ENCODE data around the gene RASAL3. TPM values are rescaled to one million over a fixed set of nuclear protein-coding genes. Genes with fewer than 3 reads are reported as not detected.
"Not testable (repeated sequence)": the region's sequence is repeated elsewhere in the genome, so short reads cannot be mapped to it uniquely, and the experiment has no call there.

RASAL3 gene
- polyA plus RNA-seq, 4 donors, result 1.3 to 8.1 (median 3.0) TPM

GRCh38 chr19:15476325-15476724, 12.0 kb upstream of the RASAL3 start:
- DNase-seq (no peak), FAIRE-seq (no peak)
- no peaks in the 10 kb centered on the region for H3K4me1 ChIP-seq (ENCODE audit: control insufficient read depth in 3 of 3, insufficient read depth in 2 of 3, low read depth in 1 of 3, low read length in 2 of 3)
- H3K36me3 ChIP-seq (ENCODE audit: control insufficient read depth in 3 of 3, insufficient read depth in 2 of 3, low read depth in 1 of 3, low read length in 3 of 3), result no peaks in the 10 kb centered on the region
- 59 to 64% (median 60%) methylated on average over 5 of the region's 5 CpGs for WGBS, 3 donors
- peaks cover 0 to 6% of the 10 kb centered on the region in 2 donors for H3K9me3 ChIP-seq (ENCODE audit: control insufficient read depth in 2 of 2, insufficient read depth in 1 of 2, low read depth in 1 of 2, low read length in 1 of 2)
- peaks cover 0 to 3% (median 0%) of the 10 kb centered on the region in 3 donors for H3K27me3 ChIP-seq (ENCODE audit: control insufficient read depth in 3 of 3, insufficient read depth in 3 of 3, low read length in 3 of 3)
- no peak overlapping the region for H3K4me3 ChIP-seq (ENCODE audit: low read depth in 1 of 3, low read length in 3 of 3)
- no peak overlapping the region for H3K27ac ChIP-seq (ENCODE audit: low read depth in 1 of 3, low read length in 2 of 3)

- no peak for DNase-seq
- Histone ChIP-seq H3K4me3 (ENCODE audit: low read depth in 1 of 3, low read length in 3 of 3) (no peak overlapping the region), H3K27me3 (ENCODE audit: control insufficient read depth in 3 of 3, insufficient read depth in 3 of 3, low read length in 3 of 3) (peaks cover 0 to 3% (median 1%) of the 10 kb centered on the region in 3 donors), H3K4me1 (ENCODE audit: control insufficient read depth in 3 of 3, insufficient read depth in 2 of 3, low read depth in 1 of 3, low read length in 2 of 3) (no peaks in the 10 kb centered on the region), H3K36me3 (ENCODE audit: control insufficient read depth in 3 of 3, insufficient read depth in 2 of 3, low read depth in 1 of 3, low read length in 3 of 3) (no peaks in the 10 kb centered on the region), H3K9me3 (ENCODE audit: control insufficient read depth in 2 of 2, insufficient read depth in 1 of 2, low read depth in 1 of 2, low read length in 1 of 2) (peaks cover 0 to 6% of the 10 kb centered on the region in 2 donors), H3K27ac (ENCODE audit: low read depth in 1 of 3, low read length in 2 of 3) (no peak overlapping the region)
- no peak for FAIRE-seq
- WGBS, 3 donors, result 93 to 97% (median 95%) methylated on average over 10 of the region's 10 CpGs
Observed at GRCh38 chr19:15475611-15476010, 11.3 kb upstream of the RASAL3 start.

GRCh38 chr19:15475169-15475568, 10.8 kb upstream of the RASAL3 start:
- WGBS, 3 donors, result 77 to 85% (median 78%) methylated on average over 4 of the region's 4 CpGs
- DNase-seq (no peak), FAIRE-seq (no peak)
- Histone ChIP-seq H3K4me3 (ENCODE audit: low read depth in 1 of 3, low read length in 3 of 3) (no peak overlapping the region), H3K4me1 (ENCODE audit: control insufficient read depth in 3 of 3, insufficient read depth in 2 of 3, low read depth in 1 of 3, low read length in 2 of 3) (no peaks in the 10 kb centered on the region), H3K27me3 (ENCODE audit: control insufficient read depth in 3 of 3, insufficient read depth in 3 of 3, low read length in 3 of 3) (peaks cover 0 to 4% (median 1%) of the 10 kb centered on the region in 3 donors), H3K9me3 (ENCODE audit: control insufficient read depth in 2 of 2, insufficient read depth in 1 of 2, low read depth in 1 of 2, low read length in 1 of 2) (peaks cover 0 to 6% of the 10 kb centered on the region in 2 donors), H3K27ac (ENCODE audit: low read depth in 1 of 3, low read length in 2 of 3) (no peak overlapping the region), H3K36me3 (ENCODE audit: control insufficient read depth in 3 of 3, insufficient read depth in 2 of 3, low read depth in 1 of 3, low read length in 3 of 3) (no peaks in the 10 kb centered on the region)

GRCh38 chr19:15473821-15474220, 9.5 kb upstream of the RASAL3 start:
- not testable (repeated sequence) for H3K36me3 ChIP-seq (ENCODE audit: control insufficient read depth in 3 of 3, insufficient read depth in 2 of 3, low read depth in 1 of 3, low read length in 3 of 3); DNase-seq; H3K4me1 ChIP-seq (ENCODE audit: control insufficient read depth in 3 of 3, insufficient read depth in 2 of 3, low read depth in 1 of 3, low read length in 2 of 3); FAIRE-seq; H3K9me3 ChIP-seq (ENCODE audit: control insufficient read depth in 2 of 2, insufficient read depth in 1 of 2, low read depth in 1 of 2, low read length in 1 of 2); H3K27ac ChIP-seq (ENCODE audit: low read depth in 1 of 3, low read length in 2 of 3); H3K4me3 ChIP-seq (ENCODE audit: low read depth in 1 of 3, low read length in 3 of 3)
- 66 to 69% (median 69%) methylated on average over 4 of the region's 4 CpGs for WGBS, 3 donors
- peaks cover 0 to 15% (median 6%) of the 10 kb centered on the region in 3 donors for H3K27me3 ChIP-seq (ENCODE audit: control insufficient read depth in 3 of 3, insufficient read depth in 3 of 3, low read length in 3 of 3)

GRCh38 chr19:15471639-15472101, 7.3 kb upstream of the RASAL3 start:
- FAIRE-seq (no peak), DNase-seq (no peak)
- Histone ChIP-seq H3K9me3 (ENCODE audit: control insufficient read depth in 2 of 2, insufficient read depth in 1 of 2, low read depth in 1 of 2, low read length in 1 of 2) (peaks cover 0 to 6% of the 10 kb centered on the region in 2 donors), H3K27me3 (ENCODE audit: control insufficient read depth in 3 of 3, insufficient read depth in 3 of 3, low read length in 3 of 3) (peaks cover 0 to 21% (median 9%) of the 10 kb centered on the region in 3 donors), H3K27ac (ENCODE audit: low read depth in 1 of 3, low read length in 2 of 3) (no peak overlapping the region), H3K4me1 (ENCODE audit: control insufficient read depth in 3 of 3, insufficient read depth in 2 of 3, low read depth in 1 of 3, low read length in 2 of 3) (no peaks in the 10 kb centered on the region), H3K36me3 (ENCODE audit: control insufficient read depth in 3 of 3, insufficient read depth in 2 of 3, low read depth in 1 of 3, low read length in 3 of 3) (no peaks in the 10 kb centered on the region), H3K4me3 (ENCODE audit: low read depth in 1 of 3, low read length in 3 of 3) (no peak overlapping the region)
- 59 to 75% (median 65%) methylated on average over 31 of the region's 31 CpGs for WGBS, 3 donors

GRCh38 chr19:15469513-15470297, 5.4 kb upstream of the RASAL3 start:
- DNase-seq, result no peak
- H3K9me3 ChIP-seq (ENCODE audit: control insufficient read depth in 2 of 2, insufficient read depth in 1 of 2, low read depth in 1 of 2, low read length in 1 of 2), result no peaks in the 10 kb centered on the region
- peaks cover 0 to 25% (median 9%) of the 10 kb centered on the region in 3 donors for H3K27me3 ChIP-seq (ENCODE audit: control insufficient read depth in 3 of 3, insufficient read depth in 3 of 3, low read length in 3 of 3)
- H3K4me1 ChIP-seq (ENCODE audit: control insufficient read depth in 3 of 3, insufficient read depth in 2 of 3, low read depth in 1 of 3, low read length in 2 of 3), result no peaks in the 10 kb centered on the region
- no peak for FAIRE-seq
- no peaks in the 10 kb centered on the region for H3K36me3 ChIP-seq (ENCODE audit: control insufficient read depth in 3 of 3, insufficient read depth in 2 of 3, low read depth in 1 of 3, low read length in 3 of 3)
- WGBS, 3 donors, result 3 to 11% (median 6%) methylated on average over 23 to 65 of the region's 65 CpGs
- peak overlapping the region in 1 of 3 donors; percentile 42 for H3K4me3 ChIP-seq (ENCODE audit: low read depth in 1 of 3, low read length in 3 of 3)
- H3K27ac ChIP-seq (ENCODE audit: low read depth in 1 of 3, low read length in 2 of 3), result no peak overlapping the region

GRCh38 chr19:15468675-15469512, 4.5 kb upstream of the RASAL3 start:
- no peak overlapping the region for H3K27ac ChIP-seq (ENCODE audit: low read depth in 1 of 3, low read length in 2 of 3)
- no peak for FAIRE-seq
- 37 to 50% (median 41%) methylated on average over 12 of the region's 12 CpGs for WGBS, 3 donors

GRCh38 chr19:15467734-15468214, 3.4 kb upstream of the RASAL3 start:
- FAIRE-seq (no peak), DNase-seq (no peak)
- no peaks in the 10 kb centered on the region for H3K4me1 ChIP-seq (ENCODE audit: control insufficient read depth in 3 of 3, insufficient read depth in 2 of 3, low read depth in 1 of 3, low read length in 2 of 3)
- peaks cover 0 to 41% (median 9%) of the 10 kb centered on the region in 3 donors for H3K27me3 ChIP-seq (ENCODE audit: control insufficient read depth in 3 of 3, insufficient read depth in 3 of 3, low read length in 3 of 3)
- no peaks in the 10 kb centered on the region for H3K9me3 ChIP-seq (ENCODE audit: control insufficient read depth in 2 of 2, insufficient read depth in 1 of 2, low read depth in 1 of 2, low read length in 1 of 2)
- H3K27ac ChIP-seq (ENCODE audit: low read depth in 1 of 3, low read length in 2 of 3), result no peak overlapping the region
- 74 to 79% (median 75%) methylated on average over 6 of the region's 6 CpGs for WGBS, 3 donors
- no peak overlapping the region for H3K4me3 ChIP-seq (ENCODE audit: low read depth in 1 of 3, low read length in 3 of 3)
- no peaks in the 10 kb centered on the region for H3K36me3 ChIP-seq (ENCODE audit: control insufficient read depth in 3 of 3, insufficient read depth in 2 of 3, low read depth in 1 of 3, low read length in 3 of 3)

More at GRCh38 chr19:15468675-15469512, 4.5 kb upstream of the RASAL3 start:
- Histone ChIP-seq H3K9me3 (ENCODE audit: control insufficient read depth in 2 of 2, insufficient read depth in 1 of 2, low read depth in 1 of 2, low read length in 1 of 2) (no peaks in the 10 kb centered on the region), H3K27me3 (ENCODE audit: control insufficient read depth in 3 of 3, insufficient read depth in 3 of 3, low read length in 3 of 3) (peaks cover 0 to 33% (median 9%) of the 10 kb centered on the region in 3 donors), H3K4me1 (ENCODE audit: control insufficient read depth in 3 of 3, insufficient read depth in 2 of 3, low read depth in 1 of 3, low read length in 2 of 3) (no peaks in the 10 kb centered on the region), H3K36me3 (ENCODE audit: control insufficient read depth in 3 of 3, insufficient read depth in 2 of 3, low read depth in 1 of 3, low read length in 3 of 3) (no peaks in the 10 kb centered on the region), H3K4me3 (ENCODE audit: low read depth in 1 of 3, low read length in 3 of 3) (peak overlapping the region in 1 of 3 donors; percentile 42)
- no peak for DNase-seq

Measured in small intestine (tissue), 7 donors.